KMS-11 (cell line): Measurements from ENCODE around the gene CNST.

ENCODE experiments used
- H2AFZ ChIP-seq: fragments of 200-600 bp; sonication (generic); 2 replicates; pipeline ENCODE4 v1.6.1; 2016; ENCODE audit warnings: antibody characterized with exemption, mixed run types, low read depth
- H3K27ac ChIP-seq: fragments of 200-600 bp; sonication (generic); 2 replicates; pipeline ENCODE4 v1.6.1; 2016; ENCODE audit warnings: mild to moderate bottlenecking, mixed run types
- H3K27me3 ChIP-seq: fragments of 200-600 bp; sonication (generic); 2 replicates; pipeline ENCODE4 v1.6.1; 2017; ENCODE audit warnings: mild to moderate bottlenecking, low read depth, mixed run types, moderate library complexity; ENCODE audit not compliant: insufficient read depth
- H3K36me3 ChIP-seq: fragments of 200-600 bp; sonication (generic); 2 replicates; pipeline ENCODE4 v1.6.1; 2017; ENCODE audit warnings: mild to moderate bottlenecking, mixed run types; ENCODE audit not compliant: insufficient read depth
- H3K4me1 ChIP-seq: fragments of 200-600 bp; sonication (generic); 2 replicates; pipeline ENCODE4 v1.6.1; 2016; ENCODE audit warnings: mild to moderate bottlenecking, low read depth, mixed run types; ENCODE audit not compliant: poor library complexity, severe bottlenecking
- H3K4me2 ChIP-seq: fragments of 200-600 bp; sonication (generic); 2 replicates; pipeline ENCODE4 v1.7.0; 2016; ENCODE audit warnings: mild to moderate bottlenecking, mixed run types
- H3K4me3 ChIP-seq: fragments of 200-600 bp; sonication (generic); IDR thresholded peaks from 2 replicates; pipeline ENCODE4 v1.6.1; 2017; ENCODE audit warnings: low read depth, low read length, mixed read lengths; ENCODE audit not compliant: insufficient read depth
- H3K79me2 ChIP-seq: fragments of 200-600 bp; sonication (generic); 2 replicates; pipeline ENCODE4 v1.6.1; 2016; ENCODE audit warnings: low read depth, mixed run types; ENCODE audit not compliant: insufficient read depth
- H3K9ac ChIP-seq: fragments of 200-600 bp; sonication (generic); 2 replicates; pipeline ENCODE4 v1.6.1; 2016; ENCODE audit warnings: mild to moderate bottlenecking, mixed run types
- H4K20me1 ChIP-seq: fragments of 200-600 bp; sonication (generic); 2 replicates; pipeline ENCODE4 v1.6.1; 2016; ENCODE audit warnings: mild to moderate bottlenecking, mixed run types; ENCODE audit not compliant: insufficient read depth
- TF ChIP-seq, protein P1 (sequence below): fragments of 200-600 bp; sonication (generic); conservative IDR thresholded peaks from 2 replicates; pipeline ENCODE4 v1.6.1; 2017; ENCODE audit warnings: low read depth, mild to moderate bottlenecking, antibody characterized with exemption, low read length, moderate library complexity, mixed read lengths

The CNST gene

DNA sequence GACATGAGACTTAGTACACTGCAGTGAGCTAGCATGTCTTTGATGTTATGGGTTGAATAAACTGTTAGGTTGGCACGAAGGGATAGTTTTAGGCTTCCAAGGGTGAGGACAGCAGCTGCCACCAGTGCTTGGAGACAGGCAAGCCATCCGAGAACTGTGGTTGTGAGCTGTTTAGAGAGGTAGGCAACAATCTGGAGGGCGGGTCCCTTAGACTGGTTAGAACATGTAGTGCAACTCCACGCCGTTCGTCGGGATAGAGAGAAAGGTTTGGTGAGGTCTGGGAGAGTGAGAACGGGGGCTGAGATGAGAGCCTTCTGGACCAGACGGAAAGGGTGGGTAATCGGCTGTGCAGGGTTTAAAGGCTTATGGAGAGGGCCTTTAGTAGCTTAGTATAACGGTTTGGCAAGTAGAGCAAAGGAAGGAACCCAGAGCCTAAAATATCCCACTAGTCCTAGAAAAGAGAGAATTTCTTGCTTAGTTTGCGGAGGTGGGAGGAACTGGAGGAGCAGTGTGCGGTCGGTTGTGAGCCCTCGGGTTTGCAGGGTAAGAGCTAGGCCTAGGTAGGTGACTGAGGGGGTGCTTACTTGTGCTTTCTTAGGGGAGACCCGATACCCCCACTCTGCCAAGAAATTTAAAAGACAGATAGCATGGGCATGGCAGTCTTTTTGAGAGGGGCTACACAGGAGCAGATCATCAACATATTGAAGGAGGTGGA lies 72.8 kb downstream of the CNST start:
- Histone ChIP-seq H3K9ac (no peak overlapping the region), H3K79me2 (no peaks in the 10 kb centered on the region), H3K4me1 (no peaks in the 10 kb centered on the region), H3K4me3 (no peak overlapping the region), H3K27ac (no peak overlapping the region), H3K4me2 (no peak overlapping the region), H2AFZ (no peak overlapping the region), H4K20me1 (no peaks in the 10 kb centered on the region), H3K36me3 (no peaks in the 10 kb centered on the region), H3K27me3 (no peaks in the 10 kb centered on the region)
- TF ChIP-seq, protein P1, sequence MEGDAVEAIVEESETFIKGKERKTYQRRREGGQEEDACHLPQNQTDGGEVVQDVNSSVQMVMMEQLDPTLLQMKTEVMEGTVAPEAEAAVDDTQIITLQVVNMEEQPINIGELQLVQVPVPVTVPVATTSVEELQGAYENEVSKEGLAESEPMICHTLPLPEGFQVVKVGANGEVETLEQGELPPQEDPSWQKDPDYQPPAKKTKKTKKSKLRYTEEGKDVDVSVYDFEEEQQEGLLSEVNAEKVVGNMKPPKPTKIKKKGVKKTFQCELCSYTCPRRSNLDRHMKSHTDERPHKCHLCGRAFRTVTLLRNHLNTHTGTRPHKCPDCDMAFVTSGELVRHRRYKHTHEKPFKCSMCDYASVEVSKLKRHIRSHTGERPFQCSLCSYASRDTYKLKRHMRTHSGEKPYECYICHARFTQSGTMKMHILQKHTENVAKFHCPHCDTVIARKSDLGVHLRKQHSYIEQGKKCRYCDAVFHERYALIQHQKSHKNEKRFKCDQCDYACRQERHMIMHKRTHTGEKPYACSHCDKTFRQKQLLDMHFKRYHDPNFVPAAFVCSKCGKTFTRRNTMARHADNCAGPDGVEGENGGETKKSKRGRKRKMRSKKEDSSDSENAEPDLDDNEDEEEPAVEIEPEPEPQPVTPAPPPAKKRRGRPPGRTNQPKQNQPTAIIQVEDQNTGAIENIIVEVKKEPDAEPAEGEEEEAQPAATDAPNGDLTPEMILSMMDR = no peak

DNA sequence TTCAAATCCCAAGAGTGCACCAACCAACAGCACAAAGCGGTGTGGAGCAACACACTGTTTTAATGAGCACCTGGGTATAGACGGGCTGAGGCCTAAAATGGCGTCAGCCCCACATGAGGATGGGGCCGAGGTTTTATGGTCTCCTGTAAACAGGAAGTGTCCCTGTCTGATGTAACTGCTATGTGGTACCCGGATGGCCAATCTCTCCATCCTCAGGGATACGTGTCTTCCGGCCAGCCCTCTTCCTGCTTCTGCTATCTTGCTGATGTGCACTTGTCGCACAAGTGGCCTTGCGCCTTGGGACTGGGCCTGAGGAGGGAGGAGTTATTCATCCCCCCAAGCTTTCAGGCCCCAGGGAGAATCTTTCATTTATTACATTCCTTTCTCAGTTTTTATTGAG lies 73.5 kb downstream of the CNST start:
- Histone ChIP-seq H3K27ac (no peak overlapping the region), H3K79me2 (no peaks in the 10 kb centered on the region), H3K27me3 (no peaks in the 10 kb centered on the region), H4K20me1 (no peaks in the 10 kb centered on the region), H3K36me3 (no peaks in the 10 kb centered on the region), H3K9ac (no peak overlapping the region), H3K4me2 (no peak overlapping the region), H3K4me3 (no peak overlapping the region), H2AFZ (no peak overlapping the region), H3K4me1 (no peaks in the 10 kb centered on the region)
- TF ChIP-seq, protein P1 = no peak

DNA sequence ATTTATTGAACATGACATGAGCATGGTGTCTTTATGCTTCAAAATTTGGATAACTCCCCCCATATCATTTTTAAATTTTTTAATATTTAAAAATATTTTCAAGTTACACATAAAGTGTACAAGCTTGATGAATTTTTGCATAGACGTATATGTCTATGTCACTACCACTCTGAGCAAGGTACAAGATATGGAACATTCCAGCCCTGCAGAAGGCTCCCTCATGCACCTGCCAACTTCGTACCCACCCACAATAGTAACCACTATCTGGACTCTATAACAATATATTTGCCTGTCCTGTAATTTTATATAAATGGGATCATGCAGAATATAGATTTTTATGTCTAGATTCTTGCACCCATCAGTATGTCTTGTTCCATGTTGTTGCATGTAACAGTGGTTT lies 74.5 kb downstream of the CNST start:
- no peak overlapping the region for H2AFZ ChIP-seq
- no peak overlapping the region for H3K9ac ChIP-seq
- no peak overlapping the region for H3K27ac ChIP-seq
- H3K4me1 ChIP-seq = no peaks in the 10 kb centered on the region
- TF ChIP-seq, protein P1 = no peak
- H3K4me2 ChIP-seq = no peak overlapping the region
- no peak overlapping the region for H3K4me3 ChIP-seq
- no peaks in the 10 kb centered on the region for H3K79me2 ChIP-seq
- H3K36me3 ChIP-seq = no peaks in the 10 kb centered on the region
- H3K27me3 ChIP-seq = no peaks in the 10 kb centered on the region
- H4K20me1 ChIP-seq = no peaks in the 10 kb centered on the region

DNA sequence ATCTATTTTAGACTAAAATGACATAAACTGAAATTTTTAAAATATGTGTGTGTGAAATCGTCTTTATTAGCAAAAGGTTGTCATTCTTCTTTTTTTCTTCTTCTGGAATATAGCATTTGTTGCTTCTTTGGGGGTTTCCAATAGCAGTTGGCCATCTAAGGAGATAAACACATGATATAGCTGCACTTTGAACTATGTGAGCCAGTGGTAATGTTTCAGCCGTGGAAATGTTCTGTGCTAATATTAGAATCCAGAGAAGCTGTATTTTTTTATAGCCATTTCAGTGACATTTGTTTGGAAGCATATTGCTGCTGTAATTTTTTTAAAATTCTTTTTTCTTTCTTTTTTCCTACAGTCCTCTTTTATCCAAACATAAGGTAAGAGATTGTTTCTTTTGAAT lies 75.1 kb downstream of the CNST start:
- Histone ChIP-seq H3K27me3 (no peaks in the 10 kb centered on the region), H3K27ac (no peak overlapping the region), H2AFZ (no peak overlapping the region), H3K4me1 (no peaks in the 10 kb centered on the region), H4K20me1 (no peaks in the 10 kb centered on the region), H3K4me2 (no peak overlapping the region), H3K36me3 (no peaks in the 10 kb centered on the region), H3K9ac (no peak overlapping the region), H3K79me2 (no peaks in the 10 kb centered on the region), H3K4me3 (no peak overlapping the region)
- TF ChIP-seq, protein P1 = no peak
